IMR-90 (cell line): Measurements from ENCODE around the gene RPTOR.

Experiments
- BHLHE40 ChIP-seq: fragments of 150-350 bp; IDR thresholded peaks from 2 replicates; pipeline ENCODE4 v1.6.1; 2016; ENCODE audit warnings: mild to moderate bottlenecking, low read depth, low read length
- ELK1 ChIP-seq: fragments of 150-350 bp; IDR thresholded peaks from 2 replicates; pipeline ENCODE4 v1.6.1; 2016; ENCODE audit warnings: low read depth, mild to moderate bottlenecking, low read length, moderate library complexity, borderline replicate concordance
- MAFK ChIP-seq: IDR thresholded peaks from 2 replicates; pipeline ENCODE4 v1.6.1; 2012; ENCODE audit warnings: low read depth, low read length, improper control_type of control experiment
- MAZ ChIP-seq: IDR thresholded peaks from 2 replicates; pipeline ENCODE4 v1.6.1; 2012; ENCODE audit warnings: low read depth, mild to moderate bottlenecking, low read length, improper control_type of control experiment, moderate library complexity, borderline replicate concordance
- MXI1 ChIP-seq: IDR thresholded peaks from 2 replicates; pipeline ENCODE4 v1.6.1; 2012; ENCODE audit warnings: low read depth, mild to moderate bottlenecking, low read length, moderate library complexity, borderline replicate concordance
- POLR2A ChIP-seq: IDR thresholded peaks from 2 replicates; pipeline ENCODE4 v1.6.1; 2012; ENCODE audit warnings: mild to moderate bottlenecking, low read depth, low read length
- RFX5 ChIP-seq: IDR thresholded peaks from 2 replicates; pipeline ENCODE4 v1.8.0; 2012; ENCODE audit warnings: low read depth, mild to moderate bottlenecking, low read length, moderate library complexity
- TF ChIP-seq, protein P1 (sequence below): conservative IDR thresholded peaks from 2 replicates; pipeline ENCODE4 v1.5.1; 2012; ENCODE audit warnings: mild to moderate bottlenecking, low read depth, low read length, improper control_type of control experiment

DNA sequence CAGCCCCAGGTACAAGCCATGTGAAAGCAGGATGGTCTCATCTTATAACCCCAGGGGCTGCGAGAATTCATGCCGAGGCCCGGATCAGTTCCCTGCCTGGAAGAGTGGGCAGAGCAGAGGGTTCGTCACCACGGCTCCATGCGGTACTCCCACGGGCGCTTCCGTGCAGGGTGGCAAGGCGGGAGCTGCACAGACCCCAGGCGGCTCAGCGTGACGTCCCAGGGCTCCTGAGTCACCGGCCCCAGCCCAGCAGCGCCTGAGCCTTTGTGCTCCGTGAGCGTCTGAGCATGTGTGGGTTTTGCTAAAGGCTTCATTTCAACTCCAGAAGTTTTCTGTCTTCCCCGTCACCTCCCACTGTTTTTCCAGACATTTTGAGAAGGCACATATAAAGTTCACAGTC is 375.8 kb downstream of the RPTOR start:
- TF ChIP-seq MAFK (no peak), POLR2A (no peak), ELK1 (no peak), MXI1 (no peak), MAZ (no peak), BHLHE40 (no peak), RFX5 (no peak)
- TF ChIP-seq, protein P1, sequence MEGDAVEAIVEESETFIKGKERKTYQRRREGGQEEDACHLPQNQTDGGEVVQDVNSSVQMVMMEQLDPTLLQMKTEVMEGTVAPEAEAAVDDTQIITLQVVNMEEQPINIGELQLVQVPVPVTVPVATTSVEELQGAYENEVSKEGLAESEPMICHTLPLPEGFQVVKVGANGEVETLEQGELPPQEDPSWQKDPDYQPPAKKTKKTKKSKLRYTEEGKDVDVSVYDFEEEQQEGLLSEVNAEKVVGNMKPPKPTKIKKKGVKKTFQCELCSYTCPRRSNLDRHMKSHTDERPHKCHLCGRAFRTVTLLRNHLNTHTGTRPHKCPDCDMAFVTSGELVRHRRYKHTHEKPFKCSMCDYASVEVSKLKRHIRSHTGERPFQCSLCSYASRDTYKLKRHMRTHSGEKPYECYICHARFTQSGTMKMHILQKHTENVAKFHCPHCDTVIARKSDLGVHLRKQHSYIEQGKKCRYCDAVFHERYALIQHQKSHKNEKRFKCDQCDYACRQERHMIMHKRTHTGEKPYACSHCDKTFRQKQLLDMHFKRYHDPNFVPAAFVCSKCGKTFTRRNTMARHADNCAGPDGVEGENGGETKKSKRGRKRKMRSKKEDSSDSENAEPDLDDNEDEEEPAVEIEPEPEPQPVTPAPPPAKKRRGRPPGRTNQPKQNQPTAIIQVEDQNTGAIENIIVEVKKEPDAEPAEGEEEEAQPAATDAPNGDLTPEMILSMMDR, result no peak
